GM12891 (cell line): ENCODE results near the gene ICAM3.

Experiments used
- POLR2A ChIP-seq: IDR thresholded peaks from 2 replicates; pipeline ENCODE4 v1.6.1; 2011; ENCODE audit warnings: low read depth, low read length, control low read depth
- POLR2AphosphoS5 ChIP-seq: IDR thresholded peaks from 2 replicates; pipeline ENCODE4 v1.6.1; 2011; ENCODE audit warnings: low read depth, low read length, control low read depth

GRCh38 chr19:10346509-10346908, 7.1 kb upstream of the ICAM3 start:
- TF ChIP-seq POLR2A (no peak), POLR2AphosphoS5 (no peak)
